ENCODE data around the gene ZFP92.

The ZFP92 gene

DNA sequence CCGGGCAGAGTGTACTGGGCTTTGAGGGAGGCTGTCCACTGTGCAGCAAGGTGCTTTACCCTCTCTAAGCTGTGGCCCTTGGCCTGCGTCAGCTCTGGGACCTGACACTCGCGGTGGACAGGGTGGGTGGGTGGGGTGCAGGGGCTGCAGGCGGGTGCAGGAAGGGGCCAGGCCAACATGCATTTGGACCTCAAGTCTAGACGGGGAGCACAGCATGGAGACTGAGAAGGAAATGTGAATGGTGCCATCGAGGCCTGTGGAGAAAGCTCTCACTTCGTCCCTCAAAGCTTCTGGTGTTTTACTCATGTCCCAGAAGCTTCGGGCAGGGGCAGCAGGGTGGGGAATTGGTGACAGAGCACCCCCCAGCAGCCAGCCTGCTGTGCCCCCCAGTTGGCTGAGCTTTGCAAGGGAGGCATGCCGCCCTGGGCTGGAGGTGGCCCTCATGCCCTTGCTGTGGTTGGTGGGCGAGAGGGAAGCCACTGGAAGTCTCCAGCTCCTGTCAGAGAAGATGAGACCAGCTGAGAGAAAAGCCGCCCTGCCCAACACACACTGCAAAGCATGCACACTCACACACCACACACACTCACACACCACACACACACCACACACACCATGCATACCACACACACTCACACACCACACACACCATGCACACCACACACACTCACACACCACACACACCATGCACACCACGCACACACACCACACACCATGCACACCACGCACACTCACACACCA, 22.4 kb upstream of the ZFP92 start:
- TF ChIP-seq, protein P1, sequence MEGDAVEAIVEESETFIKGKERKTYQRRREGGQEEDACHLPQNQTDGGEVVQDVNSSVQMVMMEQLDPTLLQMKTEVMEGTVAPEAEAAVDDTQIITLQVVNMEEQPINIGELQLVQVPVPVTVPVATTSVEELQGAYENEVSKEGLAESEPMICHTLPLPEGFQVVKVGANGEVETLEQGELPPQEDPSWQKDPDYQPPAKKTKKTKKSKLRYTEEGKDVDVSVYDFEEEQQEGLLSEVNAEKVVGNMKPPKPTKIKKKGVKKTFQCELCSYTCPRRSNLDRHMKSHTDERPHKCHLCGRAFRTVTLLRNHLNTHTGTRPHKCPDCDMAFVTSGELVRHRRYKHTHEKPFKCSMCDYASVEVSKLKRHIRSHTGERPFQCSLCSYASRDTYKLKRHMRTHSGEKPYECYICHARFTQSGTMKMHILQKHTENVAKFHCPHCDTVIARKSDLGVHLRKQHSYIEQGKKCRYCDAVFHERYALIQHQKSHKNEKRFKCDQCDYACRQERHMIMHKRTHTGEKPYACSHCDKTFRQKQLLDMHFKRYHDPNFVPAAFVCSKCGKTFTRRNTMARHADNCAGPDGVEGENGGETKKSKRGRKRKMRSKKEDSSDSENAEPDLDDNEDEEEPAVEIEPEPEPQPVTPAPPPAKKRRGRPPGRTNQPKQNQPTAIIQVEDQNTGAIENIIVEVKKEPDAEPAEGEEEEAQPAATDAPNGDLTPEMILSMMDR (IDR thresholded peaks at IDR 0.05), result no peak

DNA sequence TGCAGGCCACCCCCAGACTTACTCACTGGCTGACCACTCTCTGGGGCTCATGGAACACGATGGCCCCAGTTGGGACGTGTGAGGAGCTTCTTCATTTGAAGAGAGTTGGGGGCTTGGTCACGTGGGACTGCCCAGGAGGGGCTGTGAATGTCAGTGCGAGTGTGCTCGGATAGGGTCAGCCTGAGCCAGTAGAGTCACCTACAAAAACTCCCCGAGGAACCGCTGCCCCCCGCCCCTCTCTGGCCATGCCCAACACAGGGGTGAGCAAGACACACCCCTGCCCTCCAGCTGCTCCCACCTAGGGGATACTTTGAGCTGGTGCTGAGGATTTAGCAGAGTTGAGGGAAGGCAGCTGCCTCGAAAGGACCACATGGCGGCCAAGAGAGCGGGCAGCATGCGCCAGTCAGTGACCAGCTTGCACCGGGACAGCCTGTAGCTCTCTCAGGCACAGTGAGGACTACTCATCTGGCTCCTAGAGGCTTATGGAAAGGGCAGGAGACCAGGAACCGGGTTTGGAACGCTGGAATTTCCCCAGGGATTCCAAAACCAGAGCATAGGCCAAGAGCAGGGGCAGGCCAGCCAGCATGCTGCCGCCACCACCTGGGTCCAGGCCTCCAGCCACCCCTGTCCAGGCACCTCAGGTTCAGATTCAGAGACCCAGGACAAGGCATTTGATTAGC, 18.5 kb upstream of the ZFP92 start:
- TF ChIP-seq, protein P1 (IDR thresholded peaks at IDR 0.05), result no peak

DNA sequence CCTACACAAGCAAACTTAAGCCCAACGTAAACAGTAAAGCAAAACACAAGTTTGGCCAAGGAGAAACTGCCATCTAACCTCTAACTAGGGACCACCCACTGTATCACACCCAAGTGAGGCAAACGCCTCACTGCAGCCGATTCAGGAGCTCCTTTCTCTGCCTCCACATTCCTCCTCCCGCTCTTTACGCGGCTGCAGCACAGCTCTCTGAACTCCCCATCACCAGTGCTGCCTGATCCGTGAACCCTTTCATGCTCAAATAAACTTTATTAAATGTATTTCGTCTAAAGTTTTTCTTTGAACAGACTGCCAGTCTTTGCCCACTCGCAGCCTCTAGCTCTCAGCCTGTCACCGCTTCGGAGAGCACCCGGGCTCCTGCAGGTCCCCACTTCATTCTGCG, 16.7 kb upstream of the ZFP92 start:
- TF ChIP-seq, protein P1 (IDR thresholded peaks at IDR 0.05), result no peak

GRCh38 chrX:153395613-153396319, 15.5 kb upstream of the ZFP92 start:
- TF ChIP-seq, protein P1 (IDR thresholded peaks at IDR 0.05), result no peak

DNA sequence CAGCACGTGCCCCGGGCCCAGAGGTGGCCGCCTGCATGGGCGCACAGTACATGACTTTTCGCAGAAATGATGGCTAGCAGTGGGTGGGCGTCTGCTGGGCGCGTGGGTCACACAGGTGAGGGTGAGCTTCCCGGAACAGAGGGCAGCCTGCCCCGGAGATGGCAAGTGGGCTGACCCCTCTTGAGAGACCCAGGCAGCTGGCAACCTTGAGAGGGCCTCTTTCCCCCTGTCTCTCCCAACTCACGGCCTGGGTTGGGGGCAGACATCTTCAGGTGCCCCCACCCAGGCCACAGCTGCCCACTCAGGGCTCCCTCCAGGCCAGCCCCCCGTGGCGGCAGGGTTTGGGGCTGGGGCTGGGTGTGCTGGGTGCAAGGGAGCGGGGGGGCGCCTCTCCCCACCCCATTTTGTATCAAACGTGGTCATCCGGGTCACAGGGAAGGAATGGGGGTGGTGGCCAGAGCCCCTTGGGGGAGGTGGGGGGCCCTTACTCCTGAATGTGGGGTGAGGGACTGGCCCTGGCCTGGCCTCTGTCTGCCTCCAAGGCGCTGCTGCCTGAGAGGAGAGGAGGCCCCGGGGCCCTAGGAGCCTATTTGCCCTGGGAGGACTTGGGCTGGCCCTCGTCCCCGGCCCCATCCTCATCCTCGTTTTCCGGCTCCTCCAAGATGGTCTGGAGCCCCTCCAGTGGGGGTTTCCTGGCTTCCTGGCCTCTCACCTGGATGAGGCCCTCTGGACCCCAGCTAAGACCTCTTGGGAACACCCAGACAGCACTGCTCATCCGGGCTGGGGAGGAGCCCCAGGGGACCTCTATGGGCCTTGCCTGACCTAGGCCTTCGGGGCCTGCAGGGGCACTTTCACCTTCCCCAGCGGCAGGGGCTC, 14.7 kb upstream of the ZFP92 start:
- TF ChIP-seq, protein P1 (IDR thresholded peaks at IDR 0.05), result no peak

GRCh38 chrX:153397256-153397960, 13.9 kb upstream of the ZFP92 start:
- TF ChIP-seq, protein P1 (IDR thresholded peaks at IDR 0.05), result no peak

Measured in LNCAP (cell line).